ENCODE data around the gene RAB29.

RAB29 gene

DNA sequence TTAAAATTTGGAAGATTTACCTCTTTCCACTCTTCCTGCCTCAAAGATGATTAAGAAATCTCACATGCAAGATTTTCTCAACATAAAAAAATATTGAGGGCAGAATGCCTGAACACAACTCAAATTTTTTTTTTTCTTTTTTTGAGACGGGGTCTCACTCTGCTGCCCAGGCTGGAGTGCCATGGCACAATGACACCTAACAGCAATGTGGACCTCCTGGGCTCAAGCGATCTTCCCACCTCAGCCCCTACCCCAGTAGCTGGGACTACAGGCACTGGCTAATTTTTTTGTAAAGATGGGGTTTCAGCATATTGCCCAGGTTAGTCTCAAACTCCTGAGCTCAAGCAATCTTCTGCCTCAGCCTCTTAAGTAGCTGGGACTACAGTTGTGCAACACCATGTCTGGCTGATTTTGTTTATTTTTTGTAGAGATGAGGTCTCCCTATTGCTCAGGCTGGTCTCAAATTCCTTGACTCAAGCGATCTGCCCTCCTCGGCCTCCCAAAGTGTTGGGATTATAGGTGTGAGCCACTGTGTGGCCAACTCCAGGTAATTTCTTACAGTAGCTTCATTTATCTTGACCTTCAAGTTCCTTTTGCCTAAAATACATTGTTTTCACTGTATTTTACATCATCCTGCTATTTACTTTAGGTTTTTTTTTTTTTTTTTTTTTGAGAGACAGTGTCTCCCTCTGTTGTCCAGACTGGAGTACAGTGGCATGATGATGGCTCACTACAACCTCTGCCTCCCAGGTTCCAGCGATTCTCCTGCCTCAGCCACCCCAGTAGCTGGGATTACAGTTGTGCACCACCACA is 35.7 kb downstream of the RAB29 start:
- TF ChIP-seq, protein P1, sequence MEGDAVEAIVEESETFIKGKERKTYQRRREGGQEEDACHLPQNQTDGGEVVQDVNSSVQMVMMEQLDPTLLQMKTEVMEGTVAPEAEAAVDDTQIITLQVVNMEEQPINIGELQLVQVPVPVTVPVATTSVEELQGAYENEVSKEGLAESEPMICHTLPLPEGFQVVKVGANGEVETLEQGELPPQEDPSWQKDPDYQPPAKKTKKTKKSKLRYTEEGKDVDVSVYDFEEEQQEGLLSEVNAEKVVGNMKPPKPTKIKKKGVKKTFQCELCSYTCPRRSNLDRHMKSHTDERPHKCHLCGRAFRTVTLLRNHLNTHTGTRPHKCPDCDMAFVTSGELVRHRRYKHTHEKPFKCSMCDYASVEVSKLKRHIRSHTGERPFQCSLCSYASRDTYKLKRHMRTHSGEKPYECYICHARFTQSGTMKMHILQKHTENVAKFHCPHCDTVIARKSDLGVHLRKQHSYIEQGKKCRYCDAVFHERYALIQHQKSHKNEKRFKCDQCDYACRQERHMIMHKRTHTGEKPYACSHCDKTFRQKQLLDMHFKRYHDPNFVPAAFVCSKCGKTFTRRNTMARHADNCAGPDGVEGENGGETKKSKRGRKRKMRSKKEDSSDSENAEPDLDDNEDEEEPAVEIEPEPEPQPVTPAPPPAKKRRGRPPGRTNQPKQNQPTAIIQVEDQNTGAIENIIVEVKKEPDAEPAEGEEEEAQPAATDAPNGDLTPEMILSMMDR (IDR thresholded peaks at IDR 0.05; ENCODE audit: low read depth, low read length), result 0 out of 2 replicates have a peak, but pooled peaks have one; percentile 23
- no peak overlapping the region for H3K4me3 ChIP-seq (ENCODE audit: low read depth, low read length)
- no peaks in the 10 kb centered on the region for H3K9me3 ChIP-seq (ENCODE audit: severe bottlenecking)
- DNase-seq, result no peak
- peaks cover 59% of the 10 kb centered on the region for H3K36me3 ChIP-seq
- H3K27ac ChIP-seq, result no peak overlapping the region
- no peaks in the 10 kb centered on the region for H3K27me3 ChIP-seq (ENCODE audit: insufficient read depth, low read depth, severe bottlenecking)

DNA sequence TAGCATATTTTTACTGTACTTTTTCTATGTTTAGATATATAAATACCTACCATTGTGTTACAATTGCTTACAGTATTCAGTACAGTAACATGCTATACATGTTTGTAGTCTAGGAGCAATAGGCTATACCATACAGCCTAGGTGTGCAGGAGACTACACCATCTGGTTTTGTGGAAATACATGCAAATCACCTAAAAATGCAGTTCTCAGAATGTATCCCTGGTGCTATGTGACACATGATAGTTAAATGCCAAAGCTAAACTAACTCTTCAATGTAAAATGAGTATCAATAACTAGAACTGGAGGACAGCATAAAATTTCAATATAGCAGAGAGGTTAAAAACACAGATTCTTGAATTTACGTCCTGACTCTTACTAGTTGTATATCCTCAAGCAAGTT is 40.1 kb downstream of the RAB29 start:
- Histone ChIP-seq H3K4me3 (ENCODE audit: low read depth, low read length) (no peak overlapping the region), H3K27ac (no peak overlapping the region), H3K36me3 (peaks cover 65% of the 10 kb centered on the region), H3K9me3 (ENCODE audit: severe bottlenecking) (no peaks in the 10 kb centered on the region), H3K27me3 (ENCODE audit: insufficient read depth, low read depth, severe bottlenecking) (no peaks in the 10 kb centered on the region)
- DNase-seq, result no peak
- TF ChIP-seq, protein P1 (IDR thresholded peaks at IDR 0.05; ENCODE audit: low read depth, low read length), result no peak

DNA sequence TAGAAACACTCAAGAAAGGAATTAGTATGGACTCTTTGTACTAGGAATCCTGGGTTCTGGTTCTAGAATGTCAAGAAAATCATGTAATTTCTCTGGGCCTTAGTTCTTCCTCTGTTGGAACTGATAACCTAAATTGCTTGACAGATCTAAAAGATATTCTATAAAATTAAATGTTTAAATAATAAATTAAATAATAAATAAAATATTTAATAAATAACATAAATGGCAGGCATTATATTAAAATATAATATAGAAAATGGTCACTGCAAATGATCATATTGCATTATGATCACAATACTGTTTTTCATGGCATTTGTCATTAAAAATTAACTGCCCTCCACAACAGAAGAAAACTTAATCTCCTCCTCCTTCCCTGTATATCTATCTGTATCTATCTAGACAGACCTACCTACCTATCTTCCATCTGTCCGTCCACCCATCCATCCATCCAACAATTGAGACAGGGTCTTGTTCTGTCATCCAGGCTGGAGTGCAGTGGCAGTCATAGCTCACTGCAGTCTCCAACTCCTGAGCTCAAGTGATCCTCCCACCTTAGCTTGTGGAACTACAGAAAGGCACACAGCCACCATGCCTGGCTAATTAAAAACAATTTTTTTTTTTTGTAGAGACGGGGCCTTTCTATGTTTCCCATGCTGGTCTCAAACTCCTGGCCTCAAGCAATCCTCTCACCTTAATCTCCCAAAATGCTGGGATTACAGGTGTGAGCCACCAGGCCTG is 41.7 kb downstream of the RAB29 start:
- TF ChIP-seq, protein P1 (IDR thresholded peaks at IDR 0.05; ENCODE audit: low read depth, low read length), result 0 out of 2 replicates have a peak, but pooled peaks have one; percentile 9
- no peak overlapping the region for H3K4me3 ChIP-seq (ENCODE audit: low read depth, low read length)
- no peak for DNase-seq
- H3K36me3 ChIP-seq, result peaks cover 65% of the 10 kb centered on the region
- H3K9me3 ChIP-seq (ENCODE audit: severe bottlenecking), result no peaks in the 10 kb centered on the region
- H3K27me3 ChIP-seq (ENCODE audit: insufficient read depth, low read depth, severe bottlenecking), result no peaks in the 10 kb centered on the region
- no peak overlapping the region for H3K27ac ChIP-seq

DNA sequence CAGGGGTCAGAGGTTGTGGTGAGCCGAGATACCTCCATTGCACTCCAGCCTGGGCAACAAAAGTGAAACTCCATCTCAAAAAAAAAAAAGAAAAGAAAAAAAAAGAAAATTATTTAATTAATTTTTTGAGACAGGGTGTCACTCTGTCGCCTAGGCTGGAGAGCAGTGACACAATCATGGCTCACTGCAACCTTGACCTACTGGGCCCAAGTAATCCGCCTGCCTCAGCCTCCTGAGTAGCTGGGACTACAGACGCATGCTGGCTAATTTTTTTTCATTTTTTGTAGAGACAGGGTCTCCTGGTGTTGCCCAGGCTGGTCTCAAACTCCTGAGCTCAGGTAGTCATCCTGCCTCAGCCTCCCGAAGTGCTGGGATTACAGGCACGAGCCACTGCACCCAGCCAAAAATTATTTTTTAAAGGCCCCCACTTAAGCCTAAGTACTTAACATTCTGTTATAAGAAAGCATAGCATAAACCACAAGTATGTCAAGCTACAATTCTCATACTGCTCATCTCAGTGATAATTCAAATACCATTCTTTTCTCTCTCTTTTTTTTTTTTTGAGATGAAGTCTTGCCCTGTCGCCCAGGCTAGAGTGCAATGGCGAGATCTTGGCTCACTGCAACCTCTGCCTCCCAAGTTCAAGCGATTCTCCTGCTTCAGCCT is 45.2 kb downstream of the RAB29 start:
- peaks cover 82% of the 10 kb centered on the region for H3K36me3 ChIP-seq
- no peaks in the 10 kb centered on the region for H3K9me3 ChIP-seq (ENCODE audit: severe bottlenecking)
- no peak overlapping the region for H3K4me3 ChIP-seq (ENCODE audit: low read depth, low read length)
- TF ChIP-seq, protein P1 (IDR thresholded peaks at IDR 0.05; ENCODE audit: low read depth, low read length), result no peak
- no peaks in the 10 kb centered on the region for H3K27me3 ChIP-seq (ENCODE audit: insufficient read depth, low read depth, severe bottlenecking)
- no peak for DNase-seq
- no peak overlapping the region for H3K27ac ChIP-seq

DNA sequence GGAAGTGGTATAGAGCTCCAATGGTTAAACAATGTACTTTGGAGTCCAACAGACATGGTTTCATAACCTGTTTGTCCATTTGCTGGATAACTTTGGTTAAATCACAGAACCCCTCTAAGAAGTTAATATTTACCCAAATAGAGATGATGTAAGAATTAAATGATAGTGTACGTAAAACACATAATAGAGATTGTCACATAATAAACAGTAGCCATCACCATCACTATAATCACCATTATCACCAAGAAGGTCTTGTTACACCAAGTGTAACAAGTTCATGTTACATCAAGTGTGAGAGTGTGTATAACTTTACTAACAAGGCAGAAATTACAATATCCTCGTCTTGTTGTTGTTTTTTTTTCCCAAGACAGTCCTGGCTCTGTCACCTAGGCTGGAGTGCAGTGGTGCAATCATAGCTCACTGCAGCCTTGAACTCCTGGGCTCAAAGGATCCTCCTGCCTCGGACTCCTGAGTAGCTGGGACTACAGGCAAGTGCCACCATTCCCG is 48.6 kb downstream of the RAB29 start:
- no peaks in the 10 kb centered on the region for H3K9me3 ChIP-seq (ENCODE audit: severe bottlenecking)
- H3K27me3 ChIP-seq (ENCODE audit: insufficient read depth, low read depth, severe bottlenecking), result no peaks in the 10 kb centered on the region
- DNase-seq, result no peak
- H3K4me3 ChIP-seq (ENCODE audit: low read depth, low read length), result no peak overlapping the region
- no peak overlapping the region for H3K27ac ChIP-seq
- H3K36me3 ChIP-seq, result peaks cover 95% of the 10 kb centered on the region
- TF ChIP-seq, protein P1 (IDR thresholded peaks at IDR 0.05; ENCODE audit: low read depth, low read length), result no peak

All from WERI-Rb-1 (cell line).